GM23338 (cell line): ENCODE data around the gene AKR1C1. TPM values are rescaled to one million over a fixed set of nuclear protein-coding genes. Genes with fewer than 3 reads are reported as not detected.
"Not testable (repeated sequence)": the region's sequence is repeated elsewhere in the genome, so short reads cannot be mapped to it uniquely, and the experiment has no call there.

Source experiments
- ATAC-seq: fragments of 200-7000 bp; cut with Tn5 transposase; 3 replicates; pipeline ENCODE4 v1.9.1; 2020
- DNase-seq: peaks from one replicate; pipeline ENCODE4 v3.0.0-alpha.2; 2015; ENCODE audit warnings: low spot score
- H2AFZ ChIP-seq: fragments of 200-600 bp; sonication (generic); 2 replicates; pipeline ENCODE4 v1.8.0; 2016; ENCODE audit warnings: antibody characterized with exemption, mild to moderate bottlenecking, moderate library complexity
- H3F3A ChIP-seq: fragments of 200-600 bp; sonication (generic); replicated peaks from 2 replicates; pipeline ENCODE4 v1.8.0; 2017; ENCODE audit warnings: antibody characterized with exemption, mixed run types, low read depth
- H3K27ac ChIP-seq: fragments of 200-600 bp; sonication (generic); 2 replicates; pipeline ENCODE4 v1.6.1; 2016; ENCODE audit warnings: low read depth
- H3K27me3 ChIP-seq: fragments of 200-600 bp; sonication (generic); 2 replicates; pipeline ENCODE4 v1.8.0; 2016; ENCODE audit warnings: mild to moderate bottlenecking, mixed run types, moderate library complexity; ENCODE audit not compliant: insufficient read depth
- H3K36me3 ChIP-seq: fragments of 200-600 bp; sonication (generic); 2 replicates; pipeline ENCODE4 v1.8.0; 2016; ENCODE audit warnings: mild to moderate bottlenecking; ENCODE audit not compliant: insufficient read depth
- H3K4me1 ChIP-seq: fragments of 200-600 bp; sonication (generic); 2 replicates; pipeline ENCODE4 v1.8.0; 2016; ENCODE audit warnings: mild to moderate bottlenecking, moderate library complexity; ENCODE audit not compliant: insufficient read depth
- H3K4me2 ChIP-seq: fragments of 200-600 bp; sonication (generic); 2 replicates; pipeline ENCODE4 v1.7.1; 2017; ENCODE audit warnings: mixed run types
- H3K4me3 ChIP-seq: fragments of 200-600 bp; sonication (generic); 2 replicates; pipeline ENCODE4 v1.6.1; 2016; ENCODE audit warnings: mixed run types
- H3K79me2 ChIP-seq: fragments of 200-600 bp; sonication (generic); replicated peaks from 2 replicates; pipeline ENCODE4 v1.8.0; 2017; ENCODE audit warnings: mild to moderate bottlenecking; ENCODE audit not compliant: insufficient read depth
- H3K9me2 ChIP-seq: fragments of 200-600 bp; sonication (generic); 2 replicates; pipeline ENCODE4 v1.8.0; 2017; ENCODE audit not compliant: insufficient read depth
- H4K20me1 ChIP-seq: fragments of 200-600 bp; sonication (generic); replicated peaks from 2 replicates; pipeline ENCODE4 v1.8.0; 2017; ENCODE audit warnings: mild to moderate bottlenecking; ENCODE audit not compliant: insufficient read depth
- H3K27ac Mint-ChIP-seq: 2 replicates; pipeline ENCODE4 v1.8.0; 2020; ENCODE audit warnings: inconsistent platforms, mild to moderate bottlenecking, moderate library complexity, mixed read lengths
- H3K27me3 Mint-ChIP-seq: 3 replicates; pipeline ENCODE4 v1.8.0; 2022; ENCODE audit warnings: low read depth, mild to moderate bottlenecking, moderate library complexity, mixed read lengths, inconsistent platforms; ENCODE audit not compliant: insufficient read depth, poor library complexity
- H3K36me3 Mint-ChIP-seq: 3 replicates; pipeline ENCODE4 v1.8.0; 2021; ENCODE audit warnings: low read depth, mild to moderate bottlenecking, inconsistent platforms, moderate library complexity, mixed read lengths
- H3K4me1 Mint-ChIP-seq: 3 replicates; pipeline ENCODE4 v1.8.0; 2020; ENCODE audit warnings: mild to moderate bottlenecking, inconsistent platforms, mixed read lengths
- H3K4me3 Mint-ChIP-seq: 3 replicates; pipeline ENCODE4 v1.8.0; 2021; ENCODE audit warnings: moderate library complexity, mild to moderate bottlenecking, inconsistent platforms, mixed read lengths
- H3K9me3 Mint-ChIP-seq: 3 replicates; pipeline ENCODE4 v1.8.0; 2020; ENCODE audit warnings: moderate library complexity, mild to moderate bottlenecking, inconsistent platforms, mixed read lengths
- polyA plus RNA-seq: library from polyadenylated mRNA; unstranded; fragments of >200 nt; fragmentation: Nextera tagmentation; extraction: Ambion mirVana; gene quantifications from 2 replicates; pipeline ENCODE4 v1.2.1, GENCODE V29; 2016
- total RNA-seq: library from RNA; depleted of rRNA; stranded (reverse); fragments of >200 nt; shearing (Covaris generic); gene quantifications from 2 replicates; pipeline ENCODE4 v1.2.3, GENCODE V29; 2014

Gene AKR1C1
- total and polyA plus RNA-seq, 2 experiments from 2014 or later = 2.6 to 5.1 TPM

- not testable (repeated sequence) for H3K4me3 Mint-ChIP-seq, H3K9me2 ChIP-seq, H3K4me1 Mint-ChIP-seq, H4K20me1 ChIP-seq, H3K79me2 ChIP-seq, H3K27ac ChIP-seq, H3K4me3 ChIP-seq, H3K4me2 ChIP-seq, H3K27me3 ChIP-seq, H3K9me3 Mint-ChIP-seq, ATAC-seq, H3K4me1 ChIP-seq, H3K36me3 ChIP-seq, DNase-seq, H3K27ac Mint-ChIP-seq, H3K36me3 Mint-ChIP-seq, H3F3A ChIP-seq, H3K27me3 Mint-ChIP-seq, H2AFZ ChIP-seq
Observed at GRCh38 chr10:4956088-4956487, 7.1 kb upstream of the AKR1C1 start.

- H3K36me3 ChIP-seq, H3K4me3 Mint-ChIP-seq, H3K36me3 Mint-ChIP-seq, H3K9me2 ChIP-seq, H3K4me3 ChIP-seq, H3K4me1 ChIP-seq, H3K27ac ChIP-seq, ATAC-seq, H3K27ac Mint-ChIP-seq, H4K20me1 ChIP-seq, DNase-seq, H3K4me1 Mint-ChIP-seq, H3K79me2 ChIP-seq, H3K27me3 ChIP-seq, H3K9me3 Mint-ChIP-seq, H3K4me2 ChIP-seq, H3F3A ChIP-seq, H3K27me3 Mint-ChIP-seq, H2AFZ ChIP-seq: not testable (repeated sequence)
Observed at GRCh38 chr10:4956955-4957645, 6.1 kb upstream of the AKR1C1 start.

GRCh38 chr10:4961558-4961957, 1.7 kb upstream of the AKR1C1 start:
- H3K4me3 Mint-ChIP-seq, H3K9me2 ChIP-seq, ATAC-seq, H4K20me1 ChIP-seq, H3K79me2 ChIP-seq, H3K36me3 ChIP-seq, H3K36me3 Mint-ChIP-seq, H3K4me1 Mint-ChIP-seq, H3K27me3 Mint-ChIP-seq, H3K27me3 ChIP-seq, H3K4me2 ChIP-seq, H3K27ac Mint-ChIP-seq, H3K9me3 Mint-ChIP-seq, H3F3A ChIP-seq, H3K27ac ChIP-seq, DNase-seq, H2AFZ ChIP-seq, H3K4me1 ChIP-seq, H3K4me3 ChIP-seq: not testable (repeated sequence)

- not testable (repeated sequence) for H3K9me3 Mint-ChIP-seq, DNase-seq, H3K27me3 Mint-ChIP-seq, H3K4me1 ChIP-seq, H3K27me3 ChIP-seq, H3K9me2 ChIP-seq, H3K36me3 ChIP-seq, H3K4me3 Mint-ChIP-seq, H3K27ac ChIP-seq, H4K20me1 ChIP-seq, H3K4me1 Mint-ChIP-seq, H3K27ac Mint-ChIP-seq, H3K4me2 ChIP-seq, H3K36me3 Mint-ChIP-seq, H3K4me3 ChIP-seq, ATAC-seq, H3K79me2 ChIP-seq, H3F3A ChIP-seq, H2AFZ ChIP-seq
Observed at GRCh38 chr10:4962308-4962707, 907 bp upstream of the AKR1C1 start.

- H2AFZ ChIP-seq, H3K27me3 ChIP-seq, H3K9me2 ChIP-seq, H3K36me3 ChIP-seq, H3K27me3 Mint-ChIP-seq, H3K27ac Mint-ChIP-seq, H3K27ac ChIP-seq, H3K4me1 ChIP-seq, ATAC-seq, H3K4me3 ChIP-seq, H3K79me2 ChIP-seq, H3K4me1 Mint-ChIP-seq, DNase-seq, H4K20me1 ChIP-seq, H3F3A ChIP-seq, H3K4me3 Mint-ChIP-seq, H3K36me3 Mint-ChIP-seq, H3K4me2 ChIP-seq, H3K9me3 Mint-ChIP-seq: not testable (repeated sequence)
Observed at GRCh38 chr10:4963815-4964154, 570 bp downstream of the AKR1C1 start.

GRCh38 chr10:4965763-4966162, 2.5 kb downstream of the AKR1C1 start:
- not testable (repeated sequence) for H3K9me3 Mint-ChIP-seq, H3F3A ChIP-seq, H3K4me1 Mint-ChIP-seq, H3K4me2 ChIP-seq, H3K4me3 ChIP-seq, H3K36me3 ChIP-seq, DNase-seq, H3K27me3 Mint-ChIP-seq, H2AFZ ChIP-seq, H3K36me3 Mint-ChIP-seq, H3K27ac Mint-ChIP-seq, H3K4me1 ChIP-seq, ATAC-seq, H3K79me2 ChIP-seq, H3K9me2 ChIP-seq, H3K27ac ChIP-seq, H3K4me3 Mint-ChIP-seq, H3K27me3 ChIP-seq, H4K20me1 ChIP-seq

- not testable (repeated sequence) for H3K4me1 ChIP-seq, H3K4me3 ChIP-seq, ATAC-seq, H4K20me1 ChIP-seq, H3K36me3 ChIP-seq, H3K9me2 ChIP-seq, H3K4me1 Mint-ChIP-seq, H3K36me3 Mint-ChIP-seq, H2AFZ ChIP-seq, H3K27me3 Mint-ChIP-seq, H3K4me2 ChIP-seq, DNase-seq, H3K27ac Mint-ChIP-seq, H3K27ac ChIP-seq, H3K79me2 ChIP-seq, H3K27me3 ChIP-seq, H3K9me3 Mint-ChIP-seq, H3F3A ChIP-seq, H3K4me3 Mint-ChIP-seq
Observed at GRCh38 chr10:4967189-4967588, 4.0 kb downstream of the AKR1C1 start.
